IMR-90 (cell line): ENCODE data around the gene CFD.

Experiments used
- CTCF ChIP-seq: conservative IDR thresholded peaks from 2 replicates; pipeline ENCODE4 v1.5.1; 2012; ENCODE audit warnings: mild to moderate bottlenecking, low read depth, low read length, improper control_type of control experiment
- MAFK ChIP-seq: IDR thresholded peaks from 2 replicates; pipeline ENCODE4 v1.6.1; 2012; ENCODE audit warnings: low read depth, low read length, improper control_type of control experiment
- POLR2A ChIP-seq: IDR thresholded peaks from 2 replicates; pipeline ENCODE4 v1.6.1; 2012; ENCODE audit warnings: mild to moderate bottlenecking, low read depth, low read length
- USF2 ChIP-seq: fragments of 150-350 bp; IDR thresholded peaks from 2 replicates; pipeline ENCODE4 v1.6.1; 2017; ENCODE audit warnings: mild to moderate bottlenecking, antibody characterized with exemption, low read length, low read depth

GRCh38 chr19:875265-875879 lies 15.9 kb downstream of the CFD start:
- TF ChIP-seq USF2 (no peak), CTCF (no peak), POLR2A (no peak), MAFK (no peak)
